Measurements from ENCODE around the gene STRN4. TPM values are rescaled to one million over a fixed set of nuclear protein-coding genes. Genes with fewer than 3 reads are reported as not detected.

Gene STRN4
- total and polyA plus RNA-seq, 9 of the 15 experiments (the other 6 are each of a cell fraction or from before 2014, with no cell fraction given): 0.62 to 83.7 (median 36.9) TPM

- peak; percentile 24; the same call in 1 of the 2 replicates for TF ChIP-seq MAX (CRISPR knock-in tag; IDR thresholded peaks at IDR 0.05)
- TF ChIP-seq RB1 (IDR thresholded peaks at IDR 0.05; ENCODE audit: low read depth): 0 out of 2 replicates have a peak, but pooled peaks have one; percentile 44
- TF ChIP-seq UBTF (IDR thresholded peaks at IDR 0.05; ENCODE audit: borderline replicate concordance in 1 of 2, low read depth in 2 of 2, low read length in 2 of 2): no peak
- no peak for TF ChIP-seq JUN (IDR thresholded peaks at IDR 0.05; ENCODE audit: borderline replicate concordance, low read depth, low read length)
- TF ChIP-seq JUN (CRISPR knock-in tag; IDR thresholded peaks at IDR 0.05; ENCODE audit: borderline replicate concordance): 0 out of 2 replicates have a peak, but pooled peaks have one; percentile 31
- TF ChIP-seq ZNF766 (CRISPR knock-in tag; conservative IDR thresholded peaks at IDR 0.05): no peak
- no peak for TF ChIP-seq ARNT (IDR thresholded peaks at IDR 0.05)
- no peak for TF ChIP-seq BCLAF1 (IDR thresholded peaks at IDR 0.05; ENCODE audit: borderline replicate concordance in 1 of 2, control insufficient read depth in 1 of 2, low read depth in 2 of 2, low read length in 1 of 2)
- TF ChIP-seq KDM2B (CRISPR knock-in tag; IDR thresholded peaks at IDR 0.05): no peak
- TF ChIP-seq ZNF507 (tag; conservative IDR thresholded peaks at IDR 0.05): no peak
- TF ChIP-seq TFAP4 (CRISPR knock-in tag; IDR thresholded peaks at IDR 0.05; ENCODE audit: borderline replicate concordance): peak; percentile 22; the same call in 1 of the 2 replicates
- peak; percentile 56; the same call in 1 of the 2 replicates for TF ChIP-seq ELF1 (tag; IDR thresholded peaks at IDR 0.05)
- TF ChIP-seq KLF16 (IDR thresholded peaks at IDR 0.05): no peak
- TF ChIP-seq GABPB1 (CRISPR knock-in tag; IDR thresholded peaks at IDR 0.05): peak; percentile 70; the same call in 1 of the 2 replicates
- TF ChIP-seq CREBBP (IDR thresholded peaks at IDR 0.05; ENCODE audit: low read depth, low read length): no peak
- 0 out of 2 replicates have a peak, but pooled peaks have one; percentile 9 for TF ChIP-seq ZNF511 (CRISPR knock-in tag; IDR thresholded peaks at IDR 0.05)
- no peak for TF ChIP-seq MTF1 (CRISPR knock-in tag; IDR thresholded peaks at IDR 0.05; ENCODE audit: borderline replicate concordance)
- TF ChIP-seq ZNF740 (CRISPR knock-in tag; IDR thresholded peaks at IDR 0.05): peak; percentile 57; the same call in 1 of the 2 replicates
- no peak for TF ChIP-seq ZNF740 (tag; IDR thresholded peaks at IDR 0.05)
Observed at GRCh38 chr19:46717034-46717715, 29.1 kb downstream of the STRN4 start, which contains the start of gene PRKD2 (continued).
